ENCODE data around the gene DLAT.
"Not testable (repeated sequence)": the region's sequence is repeated elsewhere in the genome, so short reads cannot be mapped to it uniquely, and the experiment has no call there.

DLAT gene

GRCh38 chr11:111992206-111992855 is 32.9 kb upstream of the DLAT start:
- Histone ChIP-seq H3K9me2 (replicated peaks; ENCODE audit: insufficient read depth, low read length) (no peaks in the 10 kb centered on the region), H3K4me2 (ENCODE audit: low read depth, low read length, poor library complexity, severe bottlenecking) (no peak overlapping the region), H3K27ac (ENCODE audit: low read depth, low read length) (no peak overlapping the region), H3K27me3 (ENCODE audit: low read length) (no peaks in the 10 kb centered on the region), H3K79me2 (ENCODE audit: insufficient read depth, low read length) (no peaks in the 10 kb centered on the region), H3K36me3 (ENCODE audit: low read length) (no peaks in the 10 kb centered on the region), H2AFZ (ENCODE audit: low read depth, low read length, severe bottlenecking) (no peak overlapping the region), H3F3A (ENCODE audit: insufficient read depth) (no peaks in the 10 kb centered on the region), H4K20me1 (ENCODE audit: low read depth, low read length) (no peaks in the 10 kb centered on the region), H3K9me3 (ENCODE audit: insufficient read depth, low read length) (no peaks in the 10 kb centered on the region), H3K4me3 (ENCODE audit: insufficient read depth, low read length, poor library complexity, severe bottlenecking) (no peak overlapping the region), H3K9ac (ENCODE audit: low read length) (no peak overlapping the region)
- no peak for TF ChIP-seq EZH2phosphoT487 (conservative IDR thresholded peaks at IDR 0.05; ENCODE audit: low read length)
- TF ChIP-seq, protein P1, sequence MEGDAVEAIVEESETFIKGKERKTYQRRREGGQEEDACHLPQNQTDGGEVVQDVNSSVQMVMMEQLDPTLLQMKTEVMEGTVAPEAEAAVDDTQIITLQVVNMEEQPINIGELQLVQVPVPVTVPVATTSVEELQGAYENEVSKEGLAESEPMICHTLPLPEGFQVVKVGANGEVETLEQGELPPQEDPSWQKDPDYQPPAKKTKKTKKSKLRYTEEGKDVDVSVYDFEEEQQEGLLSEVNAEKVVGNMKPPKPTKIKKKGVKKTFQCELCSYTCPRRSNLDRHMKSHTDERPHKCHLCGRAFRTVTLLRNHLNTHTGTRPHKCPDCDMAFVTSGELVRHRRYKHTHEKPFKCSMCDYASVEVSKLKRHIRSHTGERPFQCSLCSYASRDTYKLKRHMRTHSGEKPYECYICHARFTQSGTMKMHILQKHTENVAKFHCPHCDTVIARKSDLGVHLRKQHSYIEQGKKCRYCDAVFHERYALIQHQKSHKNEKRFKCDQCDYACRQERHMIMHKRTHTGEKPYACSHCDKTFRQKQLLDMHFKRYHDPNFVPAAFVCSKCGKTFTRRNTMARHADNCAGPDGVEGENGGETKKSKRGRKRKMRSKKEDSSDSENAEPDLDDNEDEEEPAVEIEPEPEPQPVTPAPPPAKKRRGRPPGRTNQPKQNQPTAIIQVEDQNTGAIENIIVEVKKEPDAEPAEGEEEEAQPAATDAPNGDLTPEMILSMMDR (IDR thresholded peaks at IDR 0.05; ENCODE audit: insufficient read depth, low read length, poor library complexity, severe bottlenecking), result no peak

- Histone ChIP-seq H3K4me2 (ENCODE audit: low read depth, low read length, poor library complexity, severe bottlenecking) (no peak overlapping the region), H3K79me2 (ENCODE audit: insufficient read depth, low read length) (no peaks in the 10 kb centered on the region), H3K4me3 (ENCODE audit: insufficient read depth, low read length, poor library complexity, severe bottlenecking) (no peak overlapping the region), H3K9ac (ENCODE audit: low read length) (no peak overlapping the region), H3F3A (ENCODE audit: insufficient read depth) (no peaks in the 10 kb centered on the region), H3K27me3 (ENCODE audit: low read length) (no peaks in the 10 kb centered on the region), H2AFZ (ENCODE audit: low read depth, low read length, severe bottlenecking) (no peak overlapping the region), H3K36me3 (ENCODE audit: low read length) (no peaks in the 10 kb centered on the region), H3K27ac (ENCODE audit: low read depth, low read length) (no peak overlapping the region), H3K9me3 (ENCODE audit: insufficient read depth, low read length) (no peaks in the 10 kb centered on the region), H4K20me1 (ENCODE audit: low read depth, low read length) (no peaks in the 10 kb centered on the region), H3K9me2 (replicated peaks; ENCODE audit: insufficient read depth, low read length) (no peaks in the 10 kb centered on the region)
- no peak for TF ChIP-seq EZH2phosphoT487 (conservative IDR thresholded peaks at IDR 0.05; ENCODE audit: low read length)
Measured at GRCh38 chr11:111996129-111996528, 29.1 kb upstream of the DLAT start.

GRCh38 chr11:111996669-111997068 is 28.5 kb upstream of the DLAT start:
- H3K9ac ChIP-seq (ENCODE audit: low read length); H3K27ac ChIP-seq (ENCODE audit: low read depth, low read length); H3K79me2 ChIP-seq (ENCODE audit: insufficient read depth, low read length); H3K9me3 ChIP-seq (ENCODE audit: insufficient read depth, low read length); H2AFZ ChIP-seq (ENCODE audit: low read depth, low read length, severe bottlenecking); H3K4me3 ChIP-seq (ENCODE audit: insufficient read depth, low read length, poor library complexity, severe bottlenecking); H3F3A ChIP-seq (ENCODE audit: insufficient read depth); H3K9me2 ChIP-seq (replicated peaks; ENCODE audit: insufficient read depth, low read length); H4K20me1 ChIP-seq (ENCODE audit: low read depth, low read length); H3K4me2 ChIP-seq (ENCODE audit: low read depth, low read length, poor library complexity, severe bottlenecking); H3K36me3 ChIP-seq (ENCODE audit: low read length); H3K27me3 ChIP-seq (ENCODE audit: low read length): not testable (repeated sequence)

DNA sequence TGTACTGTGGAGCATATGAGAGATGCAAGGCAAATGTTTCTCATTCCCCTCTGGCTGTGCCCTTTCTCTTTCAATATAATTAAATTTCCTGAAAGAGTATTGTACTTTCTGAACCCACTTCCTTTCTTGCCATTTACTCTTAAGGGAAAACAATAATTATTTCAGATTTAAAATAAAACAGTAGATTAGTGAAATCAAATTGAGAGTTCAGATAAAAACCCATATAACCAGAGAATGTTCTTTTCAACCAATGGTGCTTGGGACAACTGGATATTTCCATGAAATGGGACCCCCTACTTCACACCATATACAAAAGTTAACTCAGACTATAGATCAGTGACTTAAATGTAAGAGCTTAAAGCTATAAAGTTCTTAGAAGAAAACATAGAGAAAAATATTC is 26.1 kb upstream of the DLAT start:
- no peak overlapping the region for H3K4me3 ChIP-seq (ENCODE audit: insufficient read depth, low read length, poor library complexity, severe bottlenecking)
- H3F3A ChIP-seq (ENCODE audit: insufficient read depth), result no peaks in the 10 kb centered on the region
- no peaks in the 10 kb centered on the region for H3K27me3 ChIP-seq (ENCODE audit: low read length)
- H3K27ac ChIP-seq (ENCODE audit: low read depth, low read length), result no peak overlapping the region
- no peaks in the 10 kb centered on the region for H4K20me1 ChIP-seq (ENCODE audit: low read depth, low read length)
- H3K79me2 ChIP-seq (ENCODE audit: insufficient read depth, low read length), result no peaks in the 10 kb centered on the region
- H3K9me3 ChIP-seq (ENCODE audit: insufficient read depth, low read length), result no peaks in the 10 kb centered on the region
- H2AFZ ChIP-seq (ENCODE audit: low read depth, low read length, severe bottlenecking), result no peak overlapping the region
- no peak overlapping the region for H3K4me2 ChIP-seq (ENCODE audit: low read depth, low read length, poor library complexity, severe bottlenecking)
- TF ChIP-seq EZH2phosphoT487 (conservative IDR thresholded peaks at IDR 0.05; ENCODE audit: low read length), result no peak
- TF ChIP-seq, protein P1 (IDR thresholded peaks at IDR 0.05; ENCODE audit: insufficient read depth, low read length, poor library complexity, severe bottlenecking), result no peak
- H3K9me2 ChIP-seq (replicated peaks; ENCODE audit: insufficient read depth, low read length), result no peaks in the 10 kb centered on the region
- no peaks in the 10 kb centered on the region for H3K36me3 ChIP-seq (ENCODE audit: low read length)
- H3K9ac ChIP-seq (ENCODE audit: low read length), result no peak overlapping the region
